Measurements from ENCODE around the gene ASB2. TPM values are rescaled to one million over a fixed set of nuclear protein-coding genes. Genes with fewer than 3 reads are reported as not detected.

Gene ASB2
- total RNA-seq, 1 donor from 2014 or later = 0.46 TPM

DNA sequence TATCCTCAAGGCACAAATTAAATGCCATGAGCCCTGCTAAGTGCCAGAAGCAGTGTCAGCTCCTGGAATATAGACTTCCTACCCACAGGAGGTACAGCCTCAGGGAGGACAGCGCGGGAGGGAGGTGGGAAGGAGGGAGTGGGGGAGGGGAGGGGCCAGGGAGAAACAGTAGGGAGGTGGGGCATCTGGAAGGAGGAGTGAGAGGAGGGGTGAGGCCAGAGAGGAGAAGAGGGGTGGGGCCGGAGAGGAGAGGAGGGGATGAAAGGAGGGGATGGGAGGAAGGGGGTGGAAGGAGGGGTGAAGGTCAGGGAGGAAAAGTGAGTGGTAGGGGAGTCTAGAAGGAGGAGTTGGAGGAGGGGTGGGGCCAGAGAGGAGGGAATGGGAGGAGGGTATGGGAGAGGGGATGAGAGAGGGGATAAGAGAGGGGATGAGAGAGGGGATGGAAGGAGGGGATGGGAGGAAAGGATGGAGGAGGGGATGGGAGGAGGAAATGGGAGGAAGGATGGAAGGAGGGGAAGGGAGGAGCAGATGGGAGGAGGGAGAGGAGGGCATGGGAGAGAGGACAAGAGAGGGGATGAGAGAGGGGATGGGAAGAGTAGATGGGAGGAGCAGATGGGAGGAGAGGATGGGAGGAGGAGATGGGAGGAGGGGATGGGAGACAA, 11.6 kb upstream of the ASB2 start:
- no peak for DNase-seq (ENCODE audit: low read depth)
- H3K4me3 ChIP-seq (ENCODE audit: low read depth, low read length) = no peak overlapping the region
- TF ChIP-seq, protein P1, sequence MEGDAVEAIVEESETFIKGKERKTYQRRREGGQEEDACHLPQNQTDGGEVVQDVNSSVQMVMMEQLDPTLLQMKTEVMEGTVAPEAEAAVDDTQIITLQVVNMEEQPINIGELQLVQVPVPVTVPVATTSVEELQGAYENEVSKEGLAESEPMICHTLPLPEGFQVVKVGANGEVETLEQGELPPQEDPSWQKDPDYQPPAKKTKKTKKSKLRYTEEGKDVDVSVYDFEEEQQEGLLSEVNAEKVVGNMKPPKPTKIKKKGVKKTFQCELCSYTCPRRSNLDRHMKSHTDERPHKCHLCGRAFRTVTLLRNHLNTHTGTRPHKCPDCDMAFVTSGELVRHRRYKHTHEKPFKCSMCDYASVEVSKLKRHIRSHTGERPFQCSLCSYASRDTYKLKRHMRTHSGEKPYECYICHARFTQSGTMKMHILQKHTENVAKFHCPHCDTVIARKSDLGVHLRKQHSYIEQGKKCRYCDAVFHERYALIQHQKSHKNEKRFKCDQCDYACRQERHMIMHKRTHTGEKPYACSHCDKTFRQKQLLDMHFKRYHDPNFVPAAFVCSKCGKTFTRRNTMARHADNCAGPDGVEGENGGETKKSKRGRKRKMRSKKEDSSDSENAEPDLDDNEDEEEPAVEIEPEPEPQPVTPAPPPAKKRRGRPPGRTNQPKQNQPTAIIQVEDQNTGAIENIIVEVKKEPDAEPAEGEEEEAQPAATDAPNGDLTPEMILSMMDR (conservative IDR thresholded peaks at IDR 0.05; ENCODE audit: low read depth, low read length) = no peak

DNA sequence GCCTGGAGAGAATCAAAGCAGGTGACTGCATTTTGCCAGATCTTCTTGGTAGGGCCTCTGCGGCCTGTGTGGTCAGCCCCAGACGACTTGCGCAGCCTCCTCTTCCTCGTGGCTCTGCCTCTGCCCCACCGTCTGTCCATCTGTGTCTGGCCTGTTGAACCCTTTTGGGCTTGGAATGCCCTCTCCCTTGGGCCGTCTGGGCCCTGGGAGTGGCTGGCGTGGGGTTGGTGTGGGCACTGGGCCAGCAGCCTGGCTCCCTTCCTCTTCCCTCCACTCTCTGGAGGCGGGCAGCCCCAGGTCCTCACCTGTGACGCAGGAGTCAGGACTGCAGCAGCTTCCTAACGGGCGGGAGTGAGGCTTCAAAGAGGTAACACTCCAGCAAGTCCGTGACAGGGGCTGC, 11.0 kb upstream of the ASB2 start:
- H3K4me3 ChIP-seq (ENCODE audit: low read depth, low read length) = no peak overlapping the region
- TF ChIP-seq, protein P1 (conservative IDR thresholded peaks at IDR 0.05; ENCODE audit: low read depth, low read length) = no peak
- no peak for DNase-seq (ENCODE audit: low read depth)

DNA sequence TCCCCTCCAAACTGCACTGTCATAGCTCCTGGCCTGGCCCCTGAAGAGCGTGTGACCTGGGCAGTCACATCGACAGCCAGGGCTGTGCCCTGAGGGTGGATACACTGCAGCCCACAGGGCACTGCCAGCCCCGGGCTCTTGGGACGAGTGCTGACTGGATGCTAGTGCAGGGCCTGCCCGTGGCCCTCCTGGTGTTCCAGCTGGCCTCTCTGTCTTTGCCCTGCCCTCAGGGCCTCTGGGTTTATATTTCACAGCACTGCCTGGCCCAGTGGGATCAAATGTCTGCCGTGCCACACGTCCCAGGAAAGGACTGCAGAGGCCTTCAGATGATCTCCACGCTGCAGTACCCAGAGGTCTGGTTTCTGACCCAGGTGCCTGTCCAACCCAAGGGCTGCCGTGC, 10.6 kb upstream of the ASB2 start:
- TF ChIP-seq, protein P1 (conservative IDR thresholded peaks at IDR 0.05; ENCODE audit: low read depth, low read length) = no peak
- no peak for DNase-seq (ENCODE audit: low read depth)
- no peak overlapping the region for H3K4me3 ChIP-seq (ENCODE audit: low read depth, low read length)

DNA sequence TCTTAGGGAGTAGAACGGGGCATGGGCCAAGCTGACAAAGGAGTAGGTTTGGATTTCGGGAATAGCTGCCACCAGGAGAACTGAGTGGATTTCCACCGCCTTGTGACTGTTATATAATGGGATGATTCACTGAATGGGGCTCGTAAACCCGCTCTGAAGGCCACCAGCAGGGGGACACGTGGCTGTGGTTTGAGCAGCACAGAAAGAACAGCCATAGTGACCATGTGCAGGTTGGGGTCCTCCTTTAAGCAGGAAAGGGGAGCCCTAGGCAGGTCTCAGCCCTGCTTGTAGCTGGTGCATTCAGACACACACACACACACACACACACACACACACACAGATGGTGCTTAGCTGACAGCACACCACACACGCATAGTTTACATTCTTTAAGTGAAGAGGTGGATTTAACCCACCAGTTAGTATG, 8.6 kb upstream of the ASB2 start:
- no peak for DNase-seq (ENCODE audit: low read depth)
- TF ChIP-seq, protein P1 (conservative IDR thresholded peaks at IDR 0.05; ENCODE audit: low read depth, low read length) = peak; percentile 55
- H3K4me3 ChIP-seq (ENCODE audit: low read depth, low read length) = no peak overlapping the region

DNA sequence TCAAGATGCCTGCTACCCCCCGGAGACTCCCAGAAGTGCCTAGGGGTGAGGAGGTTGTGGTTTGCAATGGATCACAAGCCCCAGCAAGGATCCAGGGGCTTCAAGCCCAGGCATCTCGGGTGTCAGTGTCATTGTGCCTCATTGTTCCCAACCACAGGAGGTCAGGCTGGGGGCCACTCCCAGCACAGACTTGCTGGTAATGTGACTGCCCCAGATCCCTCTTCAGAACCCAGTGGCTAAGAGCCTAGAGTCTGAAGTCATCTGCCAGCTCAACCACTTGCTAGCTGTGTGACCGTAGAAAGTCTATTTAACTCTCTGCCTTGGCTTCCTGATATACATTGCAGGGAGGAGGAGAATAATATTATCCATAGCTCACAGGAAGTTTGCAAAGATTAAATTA, 7.7 kb upstream of the ASB2 start:
- H3K4me3 ChIP-seq (ENCODE audit: low read depth, low read length) = no peak overlapping the region
- no peak for DNase-seq (ENCODE audit: low read depth)
- TF ChIP-seq, protein P1 (conservative IDR thresholded peaks at IDR 0.05; ENCODE audit: low read depth, low read length) = no peak

DNA sequence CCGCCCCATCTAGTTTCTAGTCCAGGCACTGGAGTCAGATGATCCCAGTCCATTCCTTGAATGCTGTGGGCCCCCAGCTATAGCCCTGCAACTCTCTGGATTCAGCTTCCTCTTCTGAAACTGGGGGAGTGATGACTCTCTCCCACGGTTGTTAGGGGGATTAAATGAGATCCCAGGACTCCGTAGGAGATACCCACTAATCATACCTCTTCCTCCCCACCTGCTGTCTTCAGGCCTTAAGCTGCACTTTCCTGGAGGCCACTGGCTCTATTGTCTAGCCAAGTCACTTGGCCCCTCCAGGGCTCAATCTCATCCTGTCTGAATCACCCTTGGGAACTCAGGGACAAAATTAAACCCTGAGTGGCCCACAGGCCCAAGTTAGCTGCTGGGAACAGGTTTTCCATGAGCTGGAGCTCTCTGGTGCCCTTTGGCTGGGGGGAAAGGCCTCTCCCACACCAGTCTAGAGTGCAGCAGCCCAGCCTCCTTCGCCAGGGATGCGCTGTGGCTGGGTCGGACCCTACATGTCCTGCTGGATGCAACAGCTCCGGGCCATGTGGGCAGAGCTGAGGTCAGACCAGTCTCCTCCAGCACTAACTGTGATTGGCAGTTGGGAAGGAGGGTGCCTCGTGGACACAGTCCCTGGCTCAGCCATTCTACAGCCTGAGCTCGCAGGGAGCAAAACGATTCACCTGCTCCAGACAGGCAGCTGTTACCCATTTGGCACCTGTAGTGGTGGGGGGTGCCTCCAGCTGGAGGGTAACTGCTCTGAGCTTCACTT, 6.0 kb upstream of the ASB2 start:
- H3K4me3 ChIP-seq (ENCODE audit: low read depth, low read length) = no peak overlapping the region
- TF ChIP-seq, protein P1 (conservative IDR thresholded peaks at IDR 0.05; ENCODE audit: low read depth, low read length) = no peak
- DNase-seq (ENCODE audit: low read depth) = no peak
